Lung (tissue), 12 donors: ENCODE results near the gene ERBB4. TPM values are rescaled to one million over a fixed set of nuclear protein-coding genes. Genes with fewer than 3 reads are reported as not detected.
A peak's percentile ranks its signal among the peaks of the same experiment; 100 is the strongest.

Experiments used
- ATAC-seq: fragments of 200-7000 bp; cut with Tn5 transposase; one replicate; pipeline ENCODE4 v1.9.1; 2020; ENCODE audit warnings: moderate number of reproducible peaks; ENCODE audit not compliant: insufficient read depth, low FRiP score
- DNase-seq, 3 donors: peaks; one replicate each; pipeline ENCODE4 v3.0.0-alpha.2; 2013 to 2017
- H3K27ac ChIP-seq, 2 donors: one replicate each; pipeline ENCODE4 v1.5.1; 2013; ENCODE audit warnings: mild to moderate bottlenecking in 2 of 2, moderate library complexity in 2 of 2, control low read depth in 1 of 2, inconsistent platforms in 1 of 2, low read depth in 1 of 2, low read length in 1 of 2
- H3K27me3 ChIP-seq, 3 donors: one replicate each; pipeline ENCODE4 v1.5.1; 2013; ENCODE audit warnings: low read length in 2 of 3; ENCODE audit not compliant: control insufficient read depth in 3 of 3, insufficient read depth in 3 of 3
- H3K36me3 ChIP-seq, 4 donors: one replicate each; pipeline ENCODE4 v1.5.1; 2013; ENCODE audit warnings: low read length in 4 of 4, mild to moderate bottlenecking in 1 of 4, moderate library complexity in 1 of 4; ENCODE audit not compliant: control insufficient read depth in 4 of 4, insufficient read depth in 4 of 4
- H3K4me1 ChIP-seq, 5 donors: one replicate each; pipeline ENCODE4 v1.5.1; 2013; ENCODE audit warnings: low read length in 5 of 5, mild to moderate bottlenecking in 2 of 5, moderate library complexity in 1 of 5; ENCODE audit not compliant: control insufficient read depth in 5 of 5, insufficient read depth in 5 of 5
- H3K4me3 ChIP-seq: one replicate; pipeline ENCODE4 v1.5.1; 2013; ENCODE audit warnings: mild to moderate bottlenecking, control low read depth, moderate library complexity
- H3K9ac ChIP-seq, 2 donors: one replicate each; pipeline ENCODE4 v1.5.1; 2013; ENCODE audit warnings: low read length in 2 of 2, control low read depth in 1 of 2; ENCODE audit not compliant: insufficient read depth in 1 of 2
- H3K9me3 ChIP-seq, 4 donors: one replicate each; pipeline ENCODE4 v1.5.1; 2013; ENCODE audit warnings: low read length in 3 of 4, mild to moderate bottlenecking in 1 of 4, moderate library complexity in 1 of 4; ENCODE audit not compliant: control insufficient read depth in 4 of 4, insufficient read depth in 3 of 4
- WGBS, 2 donors: extraction: QIAGEN DNeasy Blood & Tissue Kit; methylation state at CpG; one replicate each; pipeline ENCODE4 v1.1.7; 2013; 5-methylcytosine and 5-hydroxymethylcytosine counted together
- polyA plus RNA-seq, 2 donors: library from polyadenylated mRNA; stranded (reverse); fragments of 200-250 nt; gene quantifications; one replicate each; pipeline ENCODE4 v1.2.1, GENCODE V29; 2013
- total RNA-seq, 2 donors: library from RNA; depleted of rRNA in 1 of 2; stranded (reverse); fragments of >200 nt in 1 of 2; gene quantifications; one replicate each; pipeline ENCODE4 v1.2.1, GENCODE V29; 2014 to 2021
- TF ChIP-seq, protein P1 (sequence below): IDR thresholded peaks from 2 replicates; pipeline ENCODE4 v1.5.1; 2012; ENCODE audit warnings: mild to moderate bottlenecking; ENCODE audit errors: control extremely low read depth, extremely low read depth
- donor health status: control.
- donor health status: control.
- donor health status: Bipolar disorder and iron deficiency.
- donor health status: healthy.
- donor health status: DM: yes; HTN: yes; CAD: no.

The ERBB4 gene
- total and polyA plus RNA-seq, 4 donors: 0.41 to 16.8 (median 5.3) TPM

DNA sequence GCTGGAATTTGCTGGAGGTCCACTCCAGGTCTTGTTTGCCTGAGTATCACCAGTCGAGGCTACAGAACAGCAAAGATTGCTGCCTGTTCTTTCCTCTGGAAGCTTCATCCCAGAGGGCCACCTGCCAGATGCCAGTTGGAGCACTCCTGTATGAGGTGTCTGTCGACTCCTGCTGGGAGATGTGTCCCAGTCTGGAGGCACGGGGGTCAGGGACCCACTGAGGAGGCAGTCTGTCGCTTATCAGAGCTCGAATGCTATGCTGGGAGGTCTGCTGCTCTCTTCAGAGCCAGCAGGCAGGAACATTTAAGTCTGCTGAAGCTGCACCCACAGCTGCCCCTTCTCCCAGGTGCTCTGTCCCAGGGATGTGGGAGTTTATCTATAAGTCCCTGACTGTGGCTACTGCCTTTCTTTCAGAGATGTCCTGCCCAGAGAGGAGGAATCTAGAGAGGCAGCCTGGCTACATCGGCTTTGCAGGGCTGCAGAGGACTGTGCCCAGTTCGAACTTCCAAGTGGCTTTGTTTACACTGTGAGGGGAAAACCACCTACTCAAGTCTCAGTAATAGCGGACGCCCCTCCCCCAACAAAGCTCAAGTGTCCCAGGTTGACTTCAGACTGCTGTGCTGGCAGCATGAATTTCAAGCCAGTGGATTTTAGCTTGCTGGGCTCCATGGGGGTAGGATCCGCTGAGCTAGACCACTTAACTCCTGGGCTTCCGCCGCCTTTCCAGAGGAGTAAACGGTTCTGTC is 301.1 kb downstream of the ERBB4 start:
- TF ChIP-seq, protein P1, sequence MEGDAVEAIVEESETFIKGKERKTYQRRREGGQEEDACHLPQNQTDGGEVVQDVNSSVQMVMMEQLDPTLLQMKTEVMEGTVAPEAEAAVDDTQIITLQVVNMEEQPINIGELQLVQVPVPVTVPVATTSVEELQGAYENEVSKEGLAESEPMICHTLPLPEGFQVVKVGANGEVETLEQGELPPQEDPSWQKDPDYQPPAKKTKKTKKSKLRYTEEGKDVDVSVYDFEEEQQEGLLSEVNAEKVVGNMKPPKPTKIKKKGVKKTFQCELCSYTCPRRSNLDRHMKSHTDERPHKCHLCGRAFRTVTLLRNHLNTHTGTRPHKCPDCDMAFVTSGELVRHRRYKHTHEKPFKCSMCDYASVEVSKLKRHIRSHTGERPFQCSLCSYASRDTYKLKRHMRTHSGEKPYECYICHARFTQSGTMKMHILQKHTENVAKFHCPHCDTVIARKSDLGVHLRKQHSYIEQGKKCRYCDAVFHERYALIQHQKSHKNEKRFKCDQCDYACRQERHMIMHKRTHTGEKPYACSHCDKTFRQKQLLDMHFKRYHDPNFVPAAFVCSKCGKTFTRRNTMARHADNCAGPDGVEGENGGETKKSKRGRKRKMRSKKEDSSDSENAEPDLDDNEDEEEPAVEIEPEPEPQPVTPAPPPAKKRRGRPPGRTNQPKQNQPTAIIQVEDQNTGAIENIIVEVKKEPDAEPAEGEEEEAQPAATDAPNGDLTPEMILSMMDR: no peak
- no peak overlapping the region for H3K27ac ChIP-seq
- peaks cover 0 to 2% (median 0%) of the 10 kb centered on the region in 5 donors for H3K4me1 ChIP-seq
- no peaks in the 10 kb centered on the region for H3K27me3 ChIP-seq
- 30 to 35% methylated on average over 13 of the region's 13 CpGs for WGBS, 2 donors
- H3K4me3 ChIP-seq: no peak overlapping the region
- DNase-seq (peak; percentile 9 to 58 (median 52)), ATAC-seq (no peak)
- no peak overlapping the region for H3K9ac ChIP-seq
- H3K9me3 ChIP-seq: no peaks in the 10 kb centered on the region
- no peaks in the 10 kb centered on the region for H3K36me3 ChIP-seq

DNA sequence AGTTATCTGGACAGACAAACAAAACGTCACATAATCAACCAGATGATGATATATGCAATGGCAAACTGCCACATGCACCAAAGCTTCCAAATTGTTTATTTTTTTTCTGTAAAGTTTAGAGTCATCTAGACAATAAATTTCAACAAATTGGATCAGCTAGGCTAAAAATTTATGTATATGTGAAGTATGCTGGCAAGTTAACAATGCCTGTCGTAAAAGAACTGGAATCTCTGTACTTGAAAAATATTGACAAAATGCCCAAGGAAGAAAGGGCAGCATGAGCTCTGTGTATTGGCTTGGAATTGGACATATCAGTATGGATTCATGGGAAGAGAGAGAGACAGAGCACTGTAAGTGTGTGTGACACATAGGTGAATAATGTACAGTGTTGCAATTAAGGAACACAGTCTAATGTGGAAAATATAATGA is 309.8 kb downstream of the ERBB4 start:
- Histone ChIP-seq H3K27me3 (peaks cover 0 to 4% (median 0%) of the 10 kb centered on the region in 3 donors), H3K9ac (no peak overlapping the region), H3K4me3 (no peak overlapping the region), H3K27ac (no peak overlapping the region), H3K9me3 (no peaks in the 10 kb centered on the region), H3K36me3 (no peaks in the 10 kb centered on the region), H3K4me1 (peaks cover 0 to 17% (median 5%) of the 10 kb centered on the region in 5 donors)
- TF ChIP-seq, protein P1: no peak
- DNase-seq: peak in 2 of 3 donors; percentile 22 to 31
- ATAC-seq: no peak
- WGBS, 2 donors: 41 to 56% methylated on average over 2 of the region's 2 CpGs

DNA sequence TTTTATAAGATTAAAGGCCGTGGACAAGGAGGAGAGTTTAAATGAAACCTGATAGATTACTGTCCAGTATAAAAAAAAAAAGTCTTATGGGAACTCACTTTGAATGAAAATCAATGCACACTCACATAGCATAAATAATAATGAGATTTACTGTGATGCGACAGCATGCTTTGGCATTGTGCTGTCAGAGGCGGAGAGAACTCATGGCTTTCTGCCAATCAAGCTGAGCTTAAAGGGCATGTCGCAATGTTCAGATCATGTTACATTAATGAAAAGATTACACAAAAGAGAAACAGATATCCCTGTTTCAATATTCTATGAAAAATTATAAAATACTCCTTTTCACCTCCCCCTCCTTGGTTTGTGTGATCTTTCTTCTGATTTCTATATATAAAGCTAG is 310.8 kb downstream of the ERBB4 start:
- Histone ChIP-seq H3K4me1 (peaks cover 0 to 17% (median 5%) of the 10 kb centered on the region in 5 donors), H3K36me3 (no peaks in the 10 kb centered on the region), H3K27ac (no peak overlapping the region), H3K9ac (no peak overlapping the region), H3K4me3 (no peak overlapping the region), H3K27me3 (peaks cover 0 to 4% (median 0%) of the 10 kb centered on the region in 3 donors), H3K9me3 (no peaks in the 10 kb centered on the region)
- ATAC-seq (no peak), DNase-seq (peak; percentile 73 to 94 (median 88))
- TF ChIP-seq, protein P1: no peak
- 42 to 66% methylated on average over 4 of the region's 4 CpGs for WGBS, 2 donors
